Thymus (tissue), 11 donors: ENCODE measurements around the gene EPHA8. TPM values are rescaled to one million over a fixed set of nuclear protein-coding genes. Genes with fewer than 3 reads are reported as not detected.

Source experiments
- DNase-seq, 9 donors: peaks; one replicate each; pipeline ENCODE4 v3.0.0-alpha.2; 2013; ENCODE audit warnings: low spot score in 9 of 9, low read depth in 6 of 9, missing footprints in 1 of 9
- H3K27ac ChIP-seq, 2 donors: one replicate each; pipeline ENCODE4 v1.5.1; 2013; ENCODE audit warnings: control low read depth in 1 of 2, low read depth in 1 of 2, low read length in 1 of 2, mild to moderate bottlenecking in 1 of 2, moderate library complexity in 1 of 2
- H3K27me3 ChIP-seq, 2 donors: one replicate each; pipeline ENCODE4 v1.5.1; 2013; ENCODE audit warnings: low read length in 1 of 2; ENCODE audit not compliant: control insufficient read depth in 2 of 2, insufficient read depth in 1 of 2
- H3K36me3 ChIP-seq, 2 donors: one replicate each; pipeline ENCODE4 v1.5.1; 2013; ENCODE audit warnings: low read length in 1 of 2, mild to moderate bottlenecking in 1 of 2, moderate library complexity in 1 of 2; ENCODE audit not compliant: control insufficient read depth in 2 of 2, insufficient read depth in 2 of 2
- H3K4me1 ChIP-seq, 2 donors: one replicate each; pipeline ENCODE4 v1.5.1; 2013; ENCODE audit warnings: low read length in 2 of 2; ENCODE audit not compliant: control insufficient read depth in 2 of 2, insufficient read depth in 2 of 2
- H3K4me3 ChIP-seq, 2 donors: one replicate each; pipeline ENCODE4 v1.5.1; 2013; ENCODE audit warnings: low read length in 2 of 2, control low read depth in 1 of 2, mild to moderate bottlenecking in 1 of 2
- H3K9me3 ChIP-seq, 2 donors: one replicate each; pipeline ENCODE4 v1.5.1; 2013; ENCODE audit warnings: low read length in 1 of 2, mild to moderate bottlenecking in 1 of 2; ENCODE audit not compliant: control insufficient read depth in 2 of 2, insufficient read depth in 1 of 2
- WGBS: extraction: QIAGEN DNeasy Blood & Tissue Kit; methylation state at CpG from one replicate; pipeline ENCODE4 v1.1.7; 2013; 5-methylcytosine and 5-hydroxymethylcytosine counted together
- polyA plus RNA-seq: library from polyadenylated mRNA; stranded (reverse); fragments of 200-250 nt; gene quantifications from one replicate; pipeline ENCODE4 v1.2.3, GENCODE V29; 2013
- total RNA-seq: library from RNA; stranded (reverse); fragments of 120-200 nt; gene quantifications from one replicate; pipeline ENCODE4 v1.2.4, GENCODE V29; 2013
- donor health status: healthy.

The EPHA8 gene
- total and polyA plus RNA-seq, 2 donors = 0.05 TPM; not detected in 1

- Histone ChIP-seq H3K36me3 (no peaks in the 10 kb centered on the region), H3K9me3 (no peaks in the 10 kb centered on the region), H3K4me3 (no peak overlapping the region), H3K27ac (no peak overlapping the region), H3K27me3 (peaks cover 0 to 38% of the 10 kb centered on the region in 2 donors), H3K4me1 (peaks cover 13 to 18% of the 10 kb centered on the region in 2 donors)
- WGBS = 76% methylated on average over 6 of the region's 6 CpGs
- no peak for DNase-seq
Measured at GRCh38 chr1:22543679-22544078, 19.6 kb upstream of the EPHA8 start.

GRCh38 chr1:22544606-22545005, 18.7 kb upstream of the EPHA8 start:
- peaks cover 0 to 47% of the 10 kb centered on the region in 2 donors for H3K27me3 ChIP-seq

GRCh38 chr1:22545141-22545540, 18.1 kb upstream of the EPHA8 start:
- Histone ChIP-seq H3K27ac (no peak overlapping the region), H3K9me3 (no peaks in the 10 kb centered on the region), H3K4me3 (no peak overlapping the region), H3K27me3 (peaks cover 0 to 50% of the 10 kb centered on the region in 2 donors), H3K4me1 (peaks cover 0 to 3% of the 10 kb centered on the region in 2 donors), H3K36me3 (no peaks in the 10 kb centered on the region)
- WGBS = 83% methylated on average over 13 of the region's 13 CpGs
- DNase-seq = no peak

More at GRCh38 chr1:22544606-22545005, 18.7 kb upstream of the EPHA8 start:
- DNase-seq = no peak
- no peaks in the 10 kb centered on the region for H3K36me3 ChIP-seq
- H3K4me3 ChIP-seq = no peak overlapping the region
- no peak overlapping the region for H3K27ac ChIP-seq
- H3K9me3 ChIP-seq = no peaks in the 10 kb centered on the region
- H3K4me1 ChIP-seq = peaks cover 5 to 8% of the 10 kb centered on the region in 2 donors
- WGBS = 92% methylated on average over 12 of the region's 12 CpGs

DNA sequence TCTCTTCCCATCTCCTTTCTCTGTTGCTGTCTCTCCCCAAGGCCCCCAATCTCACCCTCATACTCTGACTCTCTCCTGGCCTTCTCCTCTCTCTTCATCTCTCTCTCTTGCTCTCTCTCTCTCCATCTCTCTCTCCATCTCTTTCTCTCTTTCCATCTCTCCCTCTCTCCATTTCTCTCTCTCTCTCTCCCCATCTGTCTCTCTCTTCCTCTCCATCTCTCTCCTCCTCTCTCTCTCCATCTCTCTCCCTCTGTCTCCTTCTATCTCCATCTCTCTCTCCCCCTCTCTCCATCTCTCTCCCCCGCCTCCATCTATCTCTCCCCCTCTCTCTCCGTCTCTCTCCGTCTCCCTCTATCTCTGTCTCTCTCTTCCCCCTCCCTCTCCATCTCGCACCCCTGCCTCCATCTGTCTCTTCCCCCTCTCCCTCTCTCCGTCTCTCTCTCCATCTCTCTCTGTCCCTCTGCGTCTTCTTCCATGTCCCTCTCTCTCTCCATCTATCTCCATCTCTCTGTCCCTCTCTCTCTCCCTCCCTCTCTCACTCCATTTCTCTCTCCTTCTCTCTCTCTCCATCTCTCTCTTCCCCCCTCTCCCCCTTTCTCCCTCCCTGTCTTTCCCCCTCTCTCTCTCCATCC, 16.0 kb upstream of the EPHA8 start:
- DNase-seq = no peak
- Histone ChIP-seq H3K4me3 (no peak overlapping the region), H3K27ac (no peak overlapping the region), H3K9me3 (no peaks in the 10 kb centered on the region), H3K4me1 (no peaks in the 10 kb centered on the region), H3K36me3 (no peaks in the 10 kb centered on the region), H3K27me3 (peaks cover 0 to 63% of the 10 kb centered on the region in 2 donors)
- 81% methylated on average over 6 of the region's 6 CpGs for WGBS

DNA sequence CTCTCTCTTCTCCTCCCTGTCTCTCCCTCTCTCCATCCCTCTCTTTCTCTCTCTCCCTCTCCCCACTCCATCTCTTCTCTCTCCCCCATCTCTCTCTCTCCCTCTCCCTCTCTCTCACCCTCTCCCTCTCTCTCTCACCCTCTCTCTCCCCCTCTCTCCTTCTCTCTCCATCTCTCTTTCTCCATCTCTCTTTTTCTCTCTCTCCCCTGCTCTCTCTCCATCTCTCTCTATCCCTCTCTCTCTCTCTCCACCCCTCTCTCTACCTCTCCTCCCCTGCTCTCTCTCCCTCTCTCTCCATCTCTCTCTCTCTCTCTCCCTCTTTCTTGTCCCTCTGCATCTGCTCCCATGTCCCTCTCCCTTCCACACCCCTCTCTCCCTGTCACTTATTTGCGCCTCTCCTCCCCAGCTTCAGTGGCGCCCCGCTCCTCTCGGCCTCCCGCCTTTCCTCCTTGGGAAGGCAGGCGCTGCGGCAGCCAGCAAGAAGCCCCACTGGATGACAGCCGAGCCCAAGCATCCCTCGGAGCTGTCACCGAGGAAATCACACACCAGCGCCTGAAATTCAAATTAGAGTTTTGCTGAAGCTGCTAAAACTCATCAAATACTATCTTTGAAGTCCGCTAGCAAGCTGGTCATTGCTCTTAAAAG, 15.3 kb upstream of the EPHA8 start:
- no peak for DNase-seq
- 23% methylated on average over 12 of the region's 12 CpGs for WGBS
- H3K36me3 ChIP-seq = no peaks in the 10 kb centered on the region
- H3K27ac ChIP-seq = no peak overlapping the region
- no peaks in the 10 kb centered on the region for H3K9me3 ChIP-seq
- peaks cover 0 to 67% of the 10 kb centered on the region in 2 donors for H3K27me3 ChIP-seq
- no peaks in the 10 kb centered on the region for H3K4me1 ChIP-seq
- H3K4me3 ChIP-seq = no peak overlapping the region

DNA sequence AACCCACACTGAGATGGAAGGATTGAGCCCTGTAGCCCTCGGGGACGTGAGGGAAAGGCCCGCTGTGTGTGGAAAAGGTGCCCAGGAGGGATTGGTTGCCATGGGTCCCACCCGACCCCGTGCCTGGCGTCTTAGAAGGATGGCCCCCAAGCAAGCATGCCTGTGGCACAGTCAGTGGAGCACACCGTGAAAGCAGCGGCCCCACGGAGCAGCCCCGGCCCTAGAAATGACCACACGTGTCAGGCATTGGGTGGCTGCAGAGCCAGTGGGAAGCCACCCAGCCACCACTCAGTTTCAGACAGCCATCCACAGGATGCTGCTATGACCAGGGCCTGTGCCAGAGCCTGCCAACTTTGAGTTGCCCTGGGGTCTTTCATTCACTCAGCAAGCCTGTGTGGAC, 13.3 kb upstream of the EPHA8 start:
- H3K9me3 ChIP-seq = no peaks in the 10 kb centered on the region
- no peak overlapping the region for H3K4me3 ChIP-seq
- no peak for DNase-seq
- WGBS = 94% methylated on average over 11 of the region's 11 CpGs
- H3K4me1 ChIP-seq = no peaks in the 10 kb centered on the region
- H3K36me3 ChIP-seq = no peaks in the 10 kb centered on the region
- no peak overlapping the region for H3K27ac ChIP-seq
- peaks cover 0 to 80% of the 10 kb centered on the region in 2 donors for H3K27me3 ChIP-seq

DNA sequence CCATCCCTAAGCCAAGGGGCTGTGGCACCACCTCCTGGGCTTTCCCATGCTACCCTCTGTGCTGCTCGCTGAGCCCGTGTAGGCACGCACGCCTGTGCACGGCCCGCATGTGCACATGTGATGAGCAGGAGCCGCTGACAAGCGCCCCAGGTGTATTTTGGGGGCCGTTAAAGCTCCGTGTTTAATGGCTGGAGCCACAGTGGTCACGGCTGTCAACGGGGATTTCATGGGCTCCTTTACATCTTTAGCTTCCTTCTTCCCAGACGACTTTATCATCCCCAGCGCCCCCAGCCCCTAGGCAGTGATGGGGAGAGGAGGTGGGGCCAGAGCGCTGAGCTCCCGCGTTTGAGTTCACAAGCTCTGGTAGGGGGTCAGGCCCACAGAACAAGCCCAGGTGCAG, 11.7 kb upstream of the EPHA8 start:
- no peak for DNase-seq
- 80% methylated on average over 17 of the region's 17 CpGs for WGBS
- H3K27me3 ChIP-seq = peaks cover 0 to 82% of the 10 kb centered on the region in 2 donors

GRCh38 chr1:22552021-22552420, 11.3 kb upstream of the EPHA8 start:
- Histone ChIP-seq H3K36me3 (no peaks in the 10 kb centered on the region), H3K4me3 (no peak overlapping the region), H3K9me3 (no peaks in the 10 kb centered on the region), H3K4me1 (no peaks in the 10 kb centered on the region), H3K27me3 (peaks cover 0 to 82% of the 10 kb centered on the region in 2 donors), H3K27ac (no peak overlapping the region)
- DNase-seq = no peak
- WGBS = 63% methylated on average over 5 of the region's 5 CpGs

More for the DNA sequence above, 11.7 kb upstream of the EPHA8 start:
- Histone ChIP-seq H3K9me3 (no peaks in the 10 kb centered on the region), H3K4me3 (no peak overlapping the region), H3K4me1 (no peaks in the 10 kb centered on the region), H3K36me3 (no peaks in the 10 kb centered on the region), H3K27ac (no peak overlapping the region)

- no peak for DNase-seq
- H3K27me3 ChIP-seq = peaks cover 0 to 81% of the 10 kb centered on the region in 2 donors
- H3K36me3 ChIP-seq = no peaks in the 10 kb centered on the region
- WGBS = 74% methylated on average over 18 of the region's 18 CpGs
- no peaks in the 10 kb centered on the region for H3K9me3 ChIP-seq
- H3K27ac ChIP-seq = no peak overlapping the region
- no peak overlapping the region for H3K4me3 ChIP-seq
- H3K4me1 ChIP-seq = no peaks in the 10 kb centered on the region
Measured at GRCh38 chr1:22553104-22553880, 10.0 kb upstream of the EPHA8 start.
